ENCODE data around the gene METAP1D. TPM values are rescaled to one million over a fixed set of nuclear protein-coding genes. Genes with fewer than 3 reads are reported as not detected.

METAP1D gene
- total and polyA plus RNA-seq, 2 donors (not counting 3 experiments of a cell fraction or from before 2014, with no cell fraction given) = 4.2 to 8.1 TPM

DNA sequence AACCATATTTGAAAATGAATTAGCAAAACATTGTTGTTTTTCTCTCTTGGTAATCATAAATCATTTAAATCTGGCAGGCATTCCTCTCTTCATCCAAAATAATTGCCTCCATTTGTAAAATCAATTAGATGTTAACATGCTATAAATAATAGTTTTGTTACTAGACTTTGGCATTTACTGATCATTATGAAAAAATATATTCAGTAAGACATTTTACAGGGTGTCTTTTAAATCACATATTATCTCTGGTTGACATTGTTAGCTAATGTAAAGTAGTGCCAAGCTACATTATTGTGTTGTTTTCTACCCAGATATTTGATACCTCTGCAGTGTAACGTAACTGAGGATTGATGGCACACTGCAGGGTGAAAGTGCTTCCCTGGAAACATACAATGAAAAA lies 53.7 kb downstream of the METAP1D start:
- no TSS peak for BruUV-seq (replicated peaks)
- no peak overlapping the region for H3K4me3 ChIP-seq (replicated peaks in 1 of 3; ENCODE audit: insufficient read depth in 1 of 3, low read depth in 1 of 3, low read length in 3 of 3)
- no peak overlapping the region for H3K9ac ChIP-seq (replicated peaks; ENCODE audit: extremely low read depth, insufficient read depth, low read length)
- H3K27me3 ChIP-seq (ENCODE audit: control insufficient read depth in 2 of 2, insufficient read depth in 2 of 2, low read length in 2 of 2) = no peaks in the 10 kb centered on the region
- no peak overlapping the region for H3K27ac ChIP-seq (ENCODE audit: insufficient read depth, low read depth, low read length)
- H3K4me1 ChIP-seq (ENCODE audit: control insufficient read depth, extremely low read depth, insufficient read depth, low read length) = peaks cover 10% of the 10 kb centered on the region
- no peaks in the 10 kb centered on the region for H3K9me1 ChIP-seq (replicated peaks; ENCODE audit: control insufficient read depth, extremely low read depth, insufficient read depth, low read length)
- no peaks in the 10 kb centered on the region for H3K36me3 ChIP-seq (ENCODE audit: control insufficient read depth in 2 of 2, extremely low read depth in 1 of 2, insufficient read depth in 2 of 2, low read length in 2 of 2)
- no peak for TF ChIP-seq GATA2 (IDR thresholded peaks at IDR 0.05; ENCODE audit: insufficient read depth, insufficient read length, low read depth, low read length)
- FAIRE-seq (no peak), DNase-seq (ENCODE audit: low read depth, low spot score) (no peak)
- H3K79me2 ChIP-seq (ENCODE audit: control insufficient read depth, insufficient read depth, low read length) = no peaks in the 10 kb centered on the region
- H3K9me3 ChIP-seq (replicated peaks; ENCODE audit: control insufficient read depth, insufficient read depth, low read length) = no peaks in the 10 kb centered on the region
- H3K4me2 ChIP-seq (ENCODE audit: insufficient read depth, low read length) = no peak overlapping the region
- CTCF ChIA-PET = interaction anchor here (1.9 to 2.3 kb wide), 2 partner anchors 9 to 15 kb away, joined by 6 to 9 read pairs; no protein-coding TSS in a partner anchor
- dilution Hi-C loops (cut with MboI; ENCODE audit: extremely low pct_ligation_motif_present, low sequenced_read_pairs) (no loop called here), intact Hi-C loops (cut with micrococcal nuclease) (loop anchor here (5.0 kb wide), 1 partner anchor 91 kb away; no protein-coding TSS in a partner anchor)
- POLR2A ChIA-PET = no interaction called here
- H4K20me1 ChIP-seq (replicated peaks; ENCODE audit: control insufficient read depth, extremely low read depth, insufficient read depth, low read length) = no peaks in the 10 kb centered on the region
- H2AFZ ChIP-seq (ENCODE audit: low read depth, low read length) = no peak overlapping the region

- H3K9me1 ChIP-seq (replicated peaks; ENCODE audit: control insufficient read depth, extremely low read depth, insufficient read depth, low read length) = no peaks in the 10 kb centered on the region
- POLR2A ChIA-PET = interaction anchor here (0.5 kb wide), 1 partner anchor 12 kb away, joined by 3 read pairs; no protein-coding TSS in a partner anchor
- no peaks in the 10 kb centered on the region for H4K20me1 ChIP-seq (replicated peaks; ENCODE audit: control insufficient read depth, extremely low read depth, insufficient read depth, low read length)
- no TSS peak for BruUV-seq (replicated peaks)
- no peak overlapping the region for H3K4me2 ChIP-seq (ENCODE audit: insufficient read depth, low read length)
- CTCF ChIA-PET = interaction anchor here (0.6 to 1.0 kb wide), 3 partner anchors 19 to 71 kb away, joined by 3 to 5 read pairs (median 4); no protein-coding TSS in a partner anchor
- no peak overlapping the region for H3K4me3 ChIP-seq (replicated peaks in 1 of 3; ENCODE audit: insufficient read depth in 1 of 3, low read depth in 1 of 3, low read length in 3 of 3)
- FAIRE-seq (no peak), DNase-seq (ENCODE audit: low read depth, low spot score) (no peak)
- no peaks in the 10 kb centered on the region for H3K27me3 ChIP-seq (ENCODE audit: control insufficient read depth in 2 of 2, insufficient read depth in 2 of 2, low read length in 2 of 2)
- no peaks in the 10 kb centered on the region for H3K79me2 ChIP-seq (ENCODE audit: control insufficient read depth, insufficient read depth, low read length)
- no peaks in the 10 kb centered on the region for H3K36me3 ChIP-seq (ENCODE audit: control insufficient read depth in 2 of 2, extremely low read depth in 1 of 2, insufficient read depth in 2 of 2, low read length in 2 of 2)
- dilution Hi-C loops (cut with MboI; ENCODE audit: extremely low pct_ligation_motif_present, low sequenced_read_pairs) = no loop called here
- no peak overlapping the region for H3K9ac ChIP-seq (replicated peaks; ENCODE audit: extremely low read depth, insufficient read depth, low read length)
- H3K9me3 ChIP-seq (replicated peaks; ENCODE audit: control insufficient read depth, insufficient read depth, low read length) = no peaks in the 10 kb centered on the region
- TF ChIP-seq POLR2A (IDR thresholded peaks at IDR 0.05; ENCODE audit: low read depth, low read length) (no peak), JUN (IDR thresholded peaks at IDR 0.05; ENCODE audit: borderline replicate concordance, insufficient read depth, insufficient read length, low read depth) (no peak)
- H3K4me1 ChIP-seq (ENCODE audit: control insufficient read depth, extremely low read depth, insufficient read depth, low read length) = peaks cover 10% of the 10 kb centered on the region
- no peak overlapping the region for H2AFZ ChIP-seq (ENCODE audit: low read depth, low read length)
- intact Hi-C loops (cut with micrococcal nuclease) = no loop called here
- no peak overlapping the region for H3K27ac ChIP-seq (ENCODE audit: insufficient read depth, low read depth, low read length)
Observed at GRCh38 chr2:172056293-172056692, 56.5 kb downstream of the METAP1D start.

Measured in endothelial cell of umbilical vein (primary cell).